Measurements from ENCODE around the gene FAM180A.

FAM180A gene

GRCh38 chr7:135685306-135686084 lies 63.1 kb downstream of the FAM180A start:
- no peak overlapping the region for H3K9ac ChIP-seq (ENCODE audit: low read length)
- H3K27ac ChIP-seq (ENCODE audit: low read depth, low read length): no peak overlapping the region
- H3K9me3 ChIP-seq (ENCODE audit: insufficient read depth, low read length): no peaks in the 10 kb centered on the region
- no peaks in the 10 kb centered on the region for H3K9me2 ChIP-seq (replicated peaks; ENCODE audit: insufficient read depth, low read length)
- no peaks in the 10 kb centered on the region for H4K20me1 ChIP-seq (ENCODE audit: low read depth, low read length)
- TF ChIP-seq EZH2phosphoT487 (conservative IDR thresholded peaks at IDR 0.05; ENCODE audit: low read length): no peak
- TF ChIP-seq, protein P1, sequence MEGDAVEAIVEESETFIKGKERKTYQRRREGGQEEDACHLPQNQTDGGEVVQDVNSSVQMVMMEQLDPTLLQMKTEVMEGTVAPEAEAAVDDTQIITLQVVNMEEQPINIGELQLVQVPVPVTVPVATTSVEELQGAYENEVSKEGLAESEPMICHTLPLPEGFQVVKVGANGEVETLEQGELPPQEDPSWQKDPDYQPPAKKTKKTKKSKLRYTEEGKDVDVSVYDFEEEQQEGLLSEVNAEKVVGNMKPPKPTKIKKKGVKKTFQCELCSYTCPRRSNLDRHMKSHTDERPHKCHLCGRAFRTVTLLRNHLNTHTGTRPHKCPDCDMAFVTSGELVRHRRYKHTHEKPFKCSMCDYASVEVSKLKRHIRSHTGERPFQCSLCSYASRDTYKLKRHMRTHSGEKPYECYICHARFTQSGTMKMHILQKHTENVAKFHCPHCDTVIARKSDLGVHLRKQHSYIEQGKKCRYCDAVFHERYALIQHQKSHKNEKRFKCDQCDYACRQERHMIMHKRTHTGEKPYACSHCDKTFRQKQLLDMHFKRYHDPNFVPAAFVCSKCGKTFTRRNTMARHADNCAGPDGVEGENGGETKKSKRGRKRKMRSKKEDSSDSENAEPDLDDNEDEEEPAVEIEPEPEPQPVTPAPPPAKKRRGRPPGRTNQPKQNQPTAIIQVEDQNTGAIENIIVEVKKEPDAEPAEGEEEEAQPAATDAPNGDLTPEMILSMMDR (IDR thresholded peaks at IDR 0.05; ENCODE audit: insufficient read depth, low read length, poor library complexity, severe bottlenecking): no peak
- H3K36me3 ChIP-seq (ENCODE audit: low read length): no peaks in the 10 kb centered on the region
- no peaks in the 10 kb centered on the region for H3F3A ChIP-seq (ENCODE audit: insufficient read depth)
- H3K27me3 ChIP-seq (ENCODE audit: low read length): no peaks in the 10 kb centered on the region
- no peak overlapping the region for H3K4me2 ChIP-seq (ENCODE audit: low read depth, low read length, poor library complexity, severe bottlenecking)
- H3K79me2 ChIP-seq (ENCODE audit: insufficient read depth, low read length): no peaks in the 10 kb centered on the region
- H3K4me3 ChIP-seq (ENCODE audit: insufficient read depth, low read length, poor library complexity, severe bottlenecking): no peak overlapping the region
- no peak overlapping the region for H2AFZ ChIP-seq (ENCODE audit: low read depth, low read length, severe bottlenecking)

DNA sequence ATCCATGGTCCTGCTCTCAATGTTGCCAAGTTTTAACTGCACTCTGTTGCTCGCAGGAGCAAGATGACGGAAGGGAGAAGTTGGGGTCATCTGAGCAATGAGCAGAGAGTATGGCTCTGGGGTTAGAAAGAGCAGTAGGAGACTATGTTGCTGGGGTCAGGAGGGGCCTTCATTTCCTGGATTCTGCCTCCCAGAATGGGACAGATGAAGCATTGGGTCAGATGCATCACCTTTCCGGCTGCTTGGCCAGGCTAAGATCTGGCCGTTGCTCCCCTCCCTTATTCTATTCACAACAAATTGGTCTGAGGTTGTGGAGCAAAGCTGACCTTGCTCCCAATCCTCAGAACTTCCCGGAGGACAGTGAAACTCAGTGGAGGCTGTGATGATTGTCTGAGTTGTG lies 63.9 kb downstream of the FAM180A start:
- TF ChIP-seq, protein P1 (IDR thresholded peaks at IDR 0.05; ENCODE audit: insufficient read depth, low read length, poor library complexity, severe bottlenecking): no peak
- TF ChIP-seq EZH2phosphoT487 (conservative IDR thresholded peaks at IDR 0.05; ENCODE audit: low read length): no peak
- H2AFZ ChIP-seq (ENCODE audit: low read depth, low read length, severe bottlenecking): no peak overlapping the region
- no peaks in the 10 kb centered on the region for H3K79me2 ChIP-seq (ENCODE audit: insufficient read depth, low read length)
- H3K4me2 ChIP-seq (ENCODE audit: low read depth, low read length, poor library complexity, severe bottlenecking): no peak overlapping the region
- H3K36me3 ChIP-seq (ENCODE audit: low read length): no peaks in the 10 kb centered on the region
- H3F3A ChIP-seq (ENCODE audit: insufficient read depth): no peaks in the 10 kb centered on the region
- no peaks in the 10 kb centered on the region for H3K9me3 ChIP-seq (ENCODE audit: insufficient read depth, low read length)
- no peak overlapping the region for H3K9ac ChIP-seq (ENCODE audit: low read length)
- H4K20me1 ChIP-seq (ENCODE audit: low read depth, low read length): no peaks in the 10 kb centered on the region
- no peaks in the 10 kb centered on the region for H3K9me2 ChIP-seq (replicated peaks; ENCODE audit: insufficient read depth, low read length)
- no peak overlapping the region for H3K4me3 ChIP-seq (ENCODE audit: insufficient read depth, low read length, poor library complexity, severe bottlenecking)
- no peak overlapping the region for H3K27ac ChIP-seq (ENCODE audit: low read depth, low read length)
- H3K27me3 ChIP-seq (ENCODE audit: low read length): no peaks in the 10 kb centered on the region

GRCh38 chr7:135684136-135684535 lies 64.5 kb downstream of the FAM180A start:
- H3K36me3 ChIP-seq (ENCODE audit: low read length): no peaks in the 10 kb centered on the region
- H3K79me2 ChIP-seq (ENCODE audit: insufficient read depth, low read length): no peaks in the 10 kb centered on the region
- no peaks in the 10 kb centered on the region for H4K20me1 ChIP-seq (ENCODE audit: low read depth, low read length)
- H3K9ac ChIP-seq (ENCODE audit: low read length): no peak overlapping the region
- H3K4me2 ChIP-seq (ENCODE audit: low read depth, low read length, poor library complexity, severe bottlenecking): no peak overlapping the region
- H2AFZ ChIP-seq (ENCODE audit: low read depth, low read length, severe bottlenecking): no peak overlapping the region
- TF ChIP-seq, protein P1 (IDR thresholded peaks at IDR 0.05; ENCODE audit: insufficient read depth, low read length, poor library complexity, severe bottlenecking): no peak
- no peak for TF ChIP-seq EZH2phosphoT487 (conservative IDR thresholded peaks at IDR 0.05; ENCODE audit: low read length)
- H3K9me2 ChIP-seq (replicated peaks; ENCODE audit: insufficient read depth, low read length): no peaks in the 10 kb centered on the region
- no peaks in the 10 kb centered on the region for H3K27me3 ChIP-seq (ENCODE audit: low read length)
- H3F3A ChIP-seq (ENCODE audit: insufficient read depth): no peaks in the 10 kb centered on the region
- H3K27ac ChIP-seq (ENCODE audit: low read depth, low read length): no peak overlapping the region
- H3K9me3 ChIP-seq (ENCODE audit: insufficient read depth, low read length): no peaks in the 10 kb centered on the region
- H3K4me3 ChIP-seq (ENCODE audit: insufficient read depth, low read length, poor library complexity, severe bottlenecking): no peak overlapping the region
